Right lobe of liver (tissue), 4 donors: ENCODE measurements around the gene KCNQ1.

Experiments
- POLR2A ChIP-seq: fragments of 450-650 bp; IDR thresholded peaks from one replicate; pipeline ENCODE4 v1.6.1; 2017; ENCODE audit warnings: antibody characterized with exemption, mild to moderate bottlenecking
- TF ChIP-seq, protein P1 (sequence below), 4 donors: fragments of 200-600 bp in 3 of 4; fragments of 450-650 bp in 1 of 4; IDR thresholded peaks; one replicate each; pipeline versions ENCODE4 v1.5.1 to v1.8.0; 2016 to 2022; ENCODE audit warnings: antibody characterized with exemption in 4 of 4, mild to moderate bottlenecking in 2 of 4
- donor health status: DM: no; HTN: no; CAD: no.
- donor health status: DM: no; HTN: no; CAD: no.
- donor health status: DM: no; HTN: yes; CAD: no.

- TF ChIP-seq, protein P1, sequence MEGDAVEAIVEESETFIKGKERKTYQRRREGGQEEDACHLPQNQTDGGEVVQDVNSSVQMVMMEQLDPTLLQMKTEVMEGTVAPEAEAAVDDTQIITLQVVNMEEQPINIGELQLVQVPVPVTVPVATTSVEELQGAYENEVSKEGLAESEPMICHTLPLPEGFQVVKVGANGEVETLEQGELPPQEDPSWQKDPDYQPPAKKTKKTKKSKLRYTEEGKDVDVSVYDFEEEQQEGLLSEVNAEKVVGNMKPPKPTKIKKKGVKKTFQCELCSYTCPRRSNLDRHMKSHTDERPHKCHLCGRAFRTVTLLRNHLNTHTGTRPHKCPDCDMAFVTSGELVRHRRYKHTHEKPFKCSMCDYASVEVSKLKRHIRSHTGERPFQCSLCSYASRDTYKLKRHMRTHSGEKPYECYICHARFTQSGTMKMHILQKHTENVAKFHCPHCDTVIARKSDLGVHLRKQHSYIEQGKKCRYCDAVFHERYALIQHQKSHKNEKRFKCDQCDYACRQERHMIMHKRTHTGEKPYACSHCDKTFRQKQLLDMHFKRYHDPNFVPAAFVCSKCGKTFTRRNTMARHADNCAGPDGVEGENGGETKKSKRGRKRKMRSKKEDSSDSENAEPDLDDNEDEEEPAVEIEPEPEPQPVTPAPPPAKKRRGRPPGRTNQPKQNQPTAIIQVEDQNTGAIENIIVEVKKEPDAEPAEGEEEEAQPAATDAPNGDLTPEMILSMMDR (IDR thresholded peaks at IDR 0.05), result no peak
- TF ChIP-seq POLR2A, result no peak
Observed at GRCh38 chr11:2448661-2449547, 4.1 kb downstream of the KCNQ1 start.
